Measurements from ENCODE around the gene ZNF827.

Gene ZNF827

GRCh38 chr4:145907812-145908211 lies 30.8 kb downstream of the ZNF827 start:
- Histone ChIP-seq H4K20me1 (ENCODE audit: low read depth, low read length) (peaks cover 28% of the 10 kb centered on the region; the same call in 1 of the 2 replicates), H3K4me2 (ENCODE audit: low read depth, low read length, poor library complexity, severe bottlenecking) (no peak overlapping the region), H3K9me3 (ENCODE audit: insufficient read depth, low read length) (no peaks in the 10 kb centered on the region), H3K27ac (ENCODE audit: low read depth, low read length) (no peak overlapping the region), H3K79me2 (ENCODE audit: insufficient read depth, low read length) (peaks cover 100% of the 10 kb centered on the region), H3K9ac (ENCODE audit: low read length) (no peak overlapping the region), H3K36me3 (ENCODE audit: low read length) (no peaks in the 10 kb centered on the region), H3K4me3 (ENCODE audit: insufficient read depth, low read length, poor library complexity, severe bottlenecking) (no peak overlapping the region), H2AFZ (ENCODE audit: low read depth, low read length, severe bottlenecking) (no peak overlapping the region), H3K27me3 (ENCODE audit: low read length) (no peaks in the 10 kb centered on the region), H3K9me2 (replicated peaks; ENCODE audit: insufficient read depth, low read length) (no peaks in the 10 kb centered on the region), H3F3A (ENCODE audit: insufficient read depth) (no peaks in the 10 kb centered on the region)
- TF ChIP-seq EZH2phosphoT487 (conservative IDR thresholded peaks at IDR 0.05; ENCODE audit: low read length): no peak
- TF ChIP-seq, protein P1, sequence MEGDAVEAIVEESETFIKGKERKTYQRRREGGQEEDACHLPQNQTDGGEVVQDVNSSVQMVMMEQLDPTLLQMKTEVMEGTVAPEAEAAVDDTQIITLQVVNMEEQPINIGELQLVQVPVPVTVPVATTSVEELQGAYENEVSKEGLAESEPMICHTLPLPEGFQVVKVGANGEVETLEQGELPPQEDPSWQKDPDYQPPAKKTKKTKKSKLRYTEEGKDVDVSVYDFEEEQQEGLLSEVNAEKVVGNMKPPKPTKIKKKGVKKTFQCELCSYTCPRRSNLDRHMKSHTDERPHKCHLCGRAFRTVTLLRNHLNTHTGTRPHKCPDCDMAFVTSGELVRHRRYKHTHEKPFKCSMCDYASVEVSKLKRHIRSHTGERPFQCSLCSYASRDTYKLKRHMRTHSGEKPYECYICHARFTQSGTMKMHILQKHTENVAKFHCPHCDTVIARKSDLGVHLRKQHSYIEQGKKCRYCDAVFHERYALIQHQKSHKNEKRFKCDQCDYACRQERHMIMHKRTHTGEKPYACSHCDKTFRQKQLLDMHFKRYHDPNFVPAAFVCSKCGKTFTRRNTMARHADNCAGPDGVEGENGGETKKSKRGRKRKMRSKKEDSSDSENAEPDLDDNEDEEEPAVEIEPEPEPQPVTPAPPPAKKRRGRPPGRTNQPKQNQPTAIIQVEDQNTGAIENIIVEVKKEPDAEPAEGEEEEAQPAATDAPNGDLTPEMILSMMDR (IDR thresholded peaks at IDR 0.05; ENCODE audit: insufficient read depth, low read length, poor library complexity, severe bottlenecking): no peak

DNA sequence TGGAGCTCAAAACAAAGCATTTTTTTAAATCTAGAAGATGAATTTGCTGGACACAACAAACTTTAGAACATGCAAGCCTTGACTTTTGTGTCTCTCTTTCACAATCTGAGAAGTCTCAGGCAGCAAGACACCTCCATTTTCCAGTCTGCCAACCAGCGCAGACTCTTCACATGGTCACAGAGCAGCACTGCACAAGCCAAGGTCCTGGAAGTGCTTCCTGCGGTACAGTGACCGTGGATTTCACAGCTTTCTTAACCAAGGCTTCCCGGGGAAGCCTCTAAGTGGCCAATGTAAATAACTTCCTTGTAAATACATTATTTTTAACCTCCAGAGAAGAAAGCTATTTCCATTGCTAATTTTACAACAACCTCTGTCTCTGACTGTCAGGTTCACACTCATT lies 31.2 kb downstream of the ZNF827 start:
- Histone ChIP-seq H3K4me2 (ENCODE audit: low read depth, low read length, poor library complexity, severe bottlenecking) (no peak overlapping the region), H3K36me3 (ENCODE audit: low read length) (no peaks in the 10 kb centered on the region), H3F3A (ENCODE audit: insufficient read depth) (no peaks in the 10 kb centered on the region), H3K27me3 (ENCODE audit: low read length) (no peaks in the 10 kb centered on the region), H3K9me2 (replicated peaks; ENCODE audit: insufficient read depth, low read length) (no peaks in the 10 kb centered on the region), H3K9me3 (ENCODE audit: insufficient read depth, low read length) (no peaks in the 10 kb centered on the region), H3K27ac (ENCODE audit: low read depth, low read length) (no peak overlapping the region), H2AFZ (ENCODE audit: low read depth, low read length, severe bottlenecking) (no peak overlapping the region), H3K9ac (ENCODE audit: low read length) (no peak overlapping the region), H3K79me2 (ENCODE audit: insufficient read depth, low read length) (peaks cover 100% of the 10 kb centered on the region), H4K20me1 (ENCODE audit: low read depth, low read length) (peaks cover 27% of the 10 kb centered on the region; the same call in 1 of the 2 replicates), H3K4me3 (ENCODE audit: insufficient read depth, low read length, poor library complexity, severe bottlenecking) (no peak overlapping the region)
- TF ChIP-seq, protein P1 (IDR thresholded peaks at IDR 0.05; ENCODE audit: insufficient read depth, low read length, poor library complexity, severe bottlenecking): no peak
- no peak for TF ChIP-seq EZH2phosphoT487 (conservative IDR thresholded peaks at IDR 0.05; ENCODE audit: low read length)

DNA sequence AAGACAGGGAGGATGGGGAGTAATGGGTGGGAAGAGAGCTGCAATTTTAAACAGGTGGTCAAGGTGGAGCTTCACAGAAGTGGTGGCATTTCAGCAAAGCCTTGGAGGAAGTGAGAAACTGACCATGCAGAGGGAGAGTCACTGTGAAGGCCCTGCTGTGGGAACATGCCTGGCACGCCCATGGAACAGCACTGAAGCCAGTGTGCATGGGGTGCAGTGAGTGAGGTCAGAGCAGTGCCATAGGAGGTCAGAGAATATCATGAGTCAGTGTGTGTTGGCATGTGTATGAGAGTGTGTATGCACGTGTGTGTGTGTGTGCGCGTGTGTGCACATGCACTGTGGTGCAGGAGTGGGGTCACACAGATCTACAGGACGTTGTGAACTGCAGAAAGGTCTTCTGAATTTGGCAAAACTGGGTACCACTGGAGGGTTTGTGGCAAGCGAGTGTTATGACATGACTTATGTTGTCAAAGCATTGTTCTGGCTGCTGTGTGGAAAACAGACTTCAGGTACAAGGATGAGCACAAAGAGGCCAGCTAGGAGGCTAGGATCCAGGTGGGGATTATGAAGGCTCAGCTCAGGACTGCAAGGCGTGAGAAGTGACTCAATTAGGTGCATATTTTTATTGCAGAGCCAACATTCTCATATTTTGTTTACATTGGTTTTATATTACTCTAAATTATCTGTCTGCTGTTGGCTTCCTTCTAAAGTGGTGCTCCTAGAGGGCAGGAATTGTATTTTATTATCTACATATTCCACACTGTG lies 34.0 kb downstream of the ZNF827 start:
- Histone ChIP-seq H4K20me1 (ENCODE audit: low read depth, low read length) (peaks cover 11% of the 10 kb centered on the region; the same call in 1 of the 2 replicates), H3K79me2 (ENCODE audit: insufficient read depth, low read length) (peaks cover 96% of the 10 kb centered on the region)

More for the DNA sequence above, 34.0 kb downstream of the ZNF827 start:
- Histone ChIP-seq H3F3A (ENCODE audit: insufficient read depth) (no peaks in the 10 kb centered on the region), H3K4me2 (ENCODE audit: low read depth, low read length, poor library complexity, severe bottlenecking) (no peak overlapping the region), H2AFZ (ENCODE audit: low read depth, low read length, severe bottlenecking) (no peak overlapping the region), H3K9ac (ENCODE audit: low read length) (no peak overlapping the region), H3K36me3 (ENCODE audit: low read length) (peaks cover 8% of the 10 kb centered on the region), H3K27ac (ENCODE audit: low read depth, low read length) (no peak overlapping the region), H3K27me3 (ENCODE audit: low read length) (no peaks in the 10 kb centered on the region), H3K4me3 (ENCODE audit: insufficient read depth, low read length, poor library complexity, severe bottlenecking) (no peak overlapping the region), H3K9me2 (replicated peaks; ENCODE audit: insufficient read depth, low read length) (no peaks in the 10 kb centered on the region), H3K9me3 (ENCODE audit: insufficient read depth, low read length) (no peaks in the 10 kb centered on the region)
- TF ChIP-seq, protein P1 (IDR thresholded peaks at IDR 0.05; ENCODE audit: insufficient read depth, low read length, poor library complexity, severe bottlenecking): no peak
- no peak for TF ChIP-seq EZH2phosphoT487 (conservative IDR thresholded peaks at IDR 0.05; ENCODE audit: low read length)
